Keratinocyte (primary cell): ENCODE measurements around the gene CD69. TPM values are rescaled to one million over a fixed set of nuclear protein-coding genes. Genes with fewer than 3 reads are reported as not detected.

Source experiments
- DNase-seq: peaks from one replicate; pipeline ENCODE4 v3.0.0-alpha.2; 2011; ENCODE audit warnings: low read depth, missing footprints, low spot score
- FAIRE-seq: peaks from 2 replicates; lab custom pipeline; 2011; peaks lifted over from hg19 to GRCh38; lab: Jason Lieb, UNC
- H2AFZ ChIP-seq: 2 replicates; pipeline ENCODE4 v1.6.0; 2012; ENCODE audit warnings: low read length, control low read depth, inconsistent platforms; ENCODE audit not compliant: control insufficient read depth
- H3K27ac ChIP-seq: 2 replicates; pipeline ENCODE4 v1.5.1; 2011; ENCODE audit warnings: low read length; ENCODE audit not compliant: control insufficient read depth, insufficient read depth
- H3K27me3 ChIP-seq: 3 replicates; pipeline ENCODE4 v1.6.0; 2011; ENCODE audit warnings: low read length; ENCODE audit not compliant: control insufficient read depth, insufficient read depth; ENCODE audit errors: extremely low read depth
- H3K36me3 ChIP-seq, 2 experiments: 2 replicates in 1 of 2; 3 replicates in 1 of 2; pipeline ENCODE4 v1.5.1; 2011; ENCODE audit warnings: low read length in 2 of 2, mild to moderate bottlenecking in 1 of 2; ENCODE audit not compliant: control insufficient read depth in 2 of 2, insufficient read depth in 2 of 2; ENCODE audit errors: extremely low read depth in 1 of 2
- H3K4me1 ChIP-seq: 3 replicates; pipeline ENCODE4 v1.5.1; 2011; ENCODE audit warnings: low read length; ENCODE audit not compliant: control insufficient read depth, insufficient read depth; ENCODE audit errors: extremely low read depth
- H3K4me2 ChIP-seq: 3 replicates; pipeline ENCODE4 v1.6.0; 2011; ENCODE audit warnings: low read depth, low read length; ENCODE audit not compliant: control insufficient read depth, insufficient read depth; ENCODE audit errors: extremely low read depth
- H3K4me3 ChIP-seq, 3 experiments: fragments of 200-600 bp in 1 of 3; sonication (generic) in 1 of 3; 2 replicates in 2 of 3; 3 replicates in 1 of 3; pipeline ENCODE4 v1.5.1; 2011 to 2016; ENCODE audit warnings: low read length in 3 of 3, mild to moderate bottlenecking in 3 of 3, control low read depth in 2 of 3, inconsistent platforms in 1 of 3, low read depth in 1 of 3, mixed read lengths in 1 of 3, mixed run types in 1 of 3, moderate library complexity in 1 of 3; ENCODE audit not compliant: control insufficient read depth in 2 of 3, insufficient read depth in 2 of 3; ENCODE audit errors: extremely low read depth in 1 of 3
- H3K79me2 ChIP-seq: 2 replicates; pipeline ENCODE4 v1.6.0; 2012; ENCODE audit warnings: low read length; ENCODE audit not compliant: control insufficient read depth, insufficient read depth
- H3K9ac ChIP-seq: 3 replicates; pipeline ENCODE4 v1.6.0; 2011; ENCODE audit warnings: low read length; ENCODE audit not compliant: control insufficient read depth, insufficient read depth; ENCODE audit errors: extremely low read depth
- H3K9me1 ChIP-seq: 3 replicates; pipeline ENCODE4 v1.6.0; 2011; ENCODE audit warnings: low read length; ENCODE audit not compliant: control insufficient read depth, insufficient read depth; ENCODE audit errors: extremely low read depth
- H3K9me3 ChIP-seq: 2 replicates; pipeline ENCODE4 v1.5.1; 2012; ENCODE audit warnings: low read depth, low read length; ENCODE audit not compliant: control insufficient read depth
- H4K20me1 ChIP-seq: 3 replicates; pipeline ENCODE4 v1.6.0; 2011; ENCODE audit warnings: low read length; ENCODE audit not compliant: control insufficient read depth, insufficient read depth; ENCODE audit errors: extremely low read depth
- EZH2 ChIP-seq: IDR thresholded peaks from one replicate; pipeline ENCODE4 v1.6.1; 2012; ENCODE audit warnings: inconsistent platforms, mild to moderate bottlenecking, low read length, moderate library complexity
- dilution Hi-C: fragments of 300-500 bp; cut with MboI; formaldehyde crosslinking; loops from one replicate; pipeline ENCODE4 v1.7.0; 2020; ENCODE audit warnings: low sequenced_read_pairs; ENCODE audit not compliant: extremely low pct_ligation_motif_present
- polyA plus RNA-seq, 5 experiments: library from polyadenylated mRNA; depleted of rRNA in 3 of 5; stranded (reverse) in 3 of 5; stranded (forward) in 1 of 5; unstranded in 1 of 5; fragments of >200 nt; gene quantifications; 1 replicate in 1 of 5; 2 replicates in 3 of 5; 3 replicates in 1 of 5; pipeline versions ENCODE4 v1.2.1 to v1.2.3, GENCODE V29; 2011 to 2012; ENCODE audit warnings: missing spikeins in 2 of 5, low read depth in 1 of 5, low replicate concordance in 1 of 5
- TF ChIP-seq, protein P1 (sequence below), 3 experiments: IDR thresholded peaks in 1 of 3; conservative IDR thresholded peaks in 1 of 3; optimal IDR thresholded peaks in 1 of 3; 2 replicates in 2 of 3; 3 replicates in 1 of 3; pipeline versions ENCODE3 to v1.5.1; 2011; ENCODE audit warnings: low read length in 3 of 3, mild to moderate bottlenecking in 3 of 3, moderate library complexity in 2 of 3, control low read depth in 1 of 3, inconsistent platforms in 1 of 3; ENCODE audit not compliant: insufficient read depth in 2 of 3; ENCODE audit errors: extremely low read depth in 1 of 3

The CD69 gene
- polyA plus RNA-seq, 1 donor (not counting 4 experiments of a cell fraction or from before 2014, with no cell fraction given) = not detected

DNA sequence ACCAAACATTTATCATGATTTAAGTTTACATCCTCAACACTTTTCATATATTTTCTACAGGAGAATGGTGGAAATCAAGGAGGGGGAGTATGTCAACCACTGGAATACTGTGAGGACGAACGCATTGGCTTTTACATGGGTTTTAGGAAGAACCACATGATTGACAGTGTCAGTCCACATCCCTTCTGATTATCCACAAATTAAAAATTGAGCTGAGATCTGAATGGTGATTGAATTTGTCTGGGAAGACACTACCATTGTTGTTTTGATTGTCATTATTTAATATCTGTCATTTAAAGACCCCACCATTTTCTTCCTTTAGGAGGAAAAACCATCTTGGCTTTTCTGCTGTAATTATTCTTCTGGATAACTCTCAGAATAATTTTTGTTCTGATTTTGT lies 35.2 kb upstream of the CD69 start:
- Histone ChIP-seq H3K9me1 (no peaks in the 10 kb centered on the region), H3K9ac (no peak overlapping the region), H3K4me2 (no peak overlapping the region), H3K27me3 (no peaks in the 10 kb centered on the region), H3K79me2 (no peaks in the 10 kb centered on the region), H3K36me3 (no peaks in the 10 kb centered on the region), H3K4me3 (no peak overlapping the region), H3K9me3 (no peaks in the 10 kb centered on the region), H3K4me1 (no peaks in the 10 kb centered on the region), H3K27ac (no peak overlapping the region), H2AFZ (no peak overlapping the region), H4K20me1 (no peaks in the 10 kb centered on the region)
- FAIRE-seq (no peak), DNase-seq (no peak)
- TF ChIP-seq EZH2 = no peak
- TF ChIP-seq, protein P1, sequence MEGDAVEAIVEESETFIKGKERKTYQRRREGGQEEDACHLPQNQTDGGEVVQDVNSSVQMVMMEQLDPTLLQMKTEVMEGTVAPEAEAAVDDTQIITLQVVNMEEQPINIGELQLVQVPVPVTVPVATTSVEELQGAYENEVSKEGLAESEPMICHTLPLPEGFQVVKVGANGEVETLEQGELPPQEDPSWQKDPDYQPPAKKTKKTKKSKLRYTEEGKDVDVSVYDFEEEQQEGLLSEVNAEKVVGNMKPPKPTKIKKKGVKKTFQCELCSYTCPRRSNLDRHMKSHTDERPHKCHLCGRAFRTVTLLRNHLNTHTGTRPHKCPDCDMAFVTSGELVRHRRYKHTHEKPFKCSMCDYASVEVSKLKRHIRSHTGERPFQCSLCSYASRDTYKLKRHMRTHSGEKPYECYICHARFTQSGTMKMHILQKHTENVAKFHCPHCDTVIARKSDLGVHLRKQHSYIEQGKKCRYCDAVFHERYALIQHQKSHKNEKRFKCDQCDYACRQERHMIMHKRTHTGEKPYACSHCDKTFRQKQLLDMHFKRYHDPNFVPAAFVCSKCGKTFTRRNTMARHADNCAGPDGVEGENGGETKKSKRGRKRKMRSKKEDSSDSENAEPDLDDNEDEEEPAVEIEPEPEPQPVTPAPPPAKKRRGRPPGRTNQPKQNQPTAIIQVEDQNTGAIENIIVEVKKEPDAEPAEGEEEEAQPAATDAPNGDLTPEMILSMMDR (optimal IDR thresholded peaks at IDR 0.05 in 1 of 3, IDR thresholded peaks at IDR 0.05 in 1 of 3, conservative IDR thresholded peaks at IDR 0.05 in 1 of 3; ENCODE audit: extremely low read depth in 1 of 3, insufficient read depth in 2 of 3, low read length in 3 of 3) = no peak
- dilution Hi-C loops = no loop called here

DNA sequence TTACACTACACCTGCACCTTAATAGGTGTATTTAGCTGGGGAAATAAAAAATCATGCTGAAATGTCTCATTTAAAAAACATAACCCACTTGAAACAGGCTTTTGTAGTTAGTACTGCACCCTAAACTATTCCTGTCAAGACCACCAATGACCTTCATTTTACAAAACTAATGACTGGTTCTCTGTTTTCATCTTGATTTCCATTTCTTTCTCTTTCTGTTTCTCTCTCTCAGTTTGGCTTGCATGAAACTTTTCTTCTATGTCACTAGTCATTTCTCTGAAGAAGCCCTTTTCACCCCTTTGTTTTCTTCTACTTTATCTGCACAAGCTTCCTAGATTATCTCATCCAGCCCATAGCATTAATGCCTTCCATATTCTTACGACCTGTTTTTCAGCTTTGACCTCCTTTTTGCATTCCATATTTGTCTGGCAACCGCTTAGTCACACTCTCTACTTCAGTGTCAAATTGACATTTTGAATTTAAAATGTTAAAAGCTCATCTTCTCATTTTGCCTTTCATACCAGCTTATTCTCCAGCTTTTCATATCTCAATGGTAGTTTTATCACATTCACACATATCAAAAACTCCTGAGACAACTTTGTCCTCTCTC lies 33.9 kb upstream of the CD69 start:
- Histone ChIP-seq H3K4me1 (no peaks in the 10 kb centered on the region), H3K27ac (no peak overlapping the region), H3K9me1 (no peaks in the 10 kb centered on the region), H3K79me2 (no peaks in the 10 kb centered on the region), H4K20me1 (no peaks in the 10 kb centered on the region), H3K27me3 (no peaks in the 10 kb centered on the region), H3K36me3 (no peaks in the 10 kb centered on the region), H3K4me2 (no peak overlapping the region), H2AFZ (no peak overlapping the region), H3K9me3 (no peaks in the 10 kb centered on the region), H3K9ac (no peak overlapping the region), H3K4me3 (no peak overlapping the region)
- TF ChIP-seq, protein P1 (optimal IDR thresholded peaks at IDR 0.05 in 1 of 3, IDR thresholded peaks at IDR 0.05 in 1 of 3, conservative IDR thresholded peaks at IDR 0.05 in 1 of 3; ENCODE audit: extremely low read depth in 1 of 3, insufficient read depth in 2 of 3, low read length in 3 of 3) = no peak
- TF ChIP-seq EZH2 = no peak
- dilution Hi-C loops = no loop called here
- DNase-seq = no peak
- no peak for FAIRE-seq
